ENCODE data around the gene GPATCH2. TPM values are rescaled to one million over a fixed set of nuclear protein-coding genes. Genes with fewer than 3 reads are reported as not detected.
A peak's percentile ranks its signal among the peaks of the same experiment; 100 is the strongest.
"Not testable (repeated sequence)": the region's sequence is repeated elsewhere in the genome, so short reads cannot be mapped to it uniquely, and the experiment has no call there.

Gene GPATCH2
- total and polyA plus RNA-seq, 4 donors, result 13.4 to 35.3 (median 18.4) TPM

DNA sequence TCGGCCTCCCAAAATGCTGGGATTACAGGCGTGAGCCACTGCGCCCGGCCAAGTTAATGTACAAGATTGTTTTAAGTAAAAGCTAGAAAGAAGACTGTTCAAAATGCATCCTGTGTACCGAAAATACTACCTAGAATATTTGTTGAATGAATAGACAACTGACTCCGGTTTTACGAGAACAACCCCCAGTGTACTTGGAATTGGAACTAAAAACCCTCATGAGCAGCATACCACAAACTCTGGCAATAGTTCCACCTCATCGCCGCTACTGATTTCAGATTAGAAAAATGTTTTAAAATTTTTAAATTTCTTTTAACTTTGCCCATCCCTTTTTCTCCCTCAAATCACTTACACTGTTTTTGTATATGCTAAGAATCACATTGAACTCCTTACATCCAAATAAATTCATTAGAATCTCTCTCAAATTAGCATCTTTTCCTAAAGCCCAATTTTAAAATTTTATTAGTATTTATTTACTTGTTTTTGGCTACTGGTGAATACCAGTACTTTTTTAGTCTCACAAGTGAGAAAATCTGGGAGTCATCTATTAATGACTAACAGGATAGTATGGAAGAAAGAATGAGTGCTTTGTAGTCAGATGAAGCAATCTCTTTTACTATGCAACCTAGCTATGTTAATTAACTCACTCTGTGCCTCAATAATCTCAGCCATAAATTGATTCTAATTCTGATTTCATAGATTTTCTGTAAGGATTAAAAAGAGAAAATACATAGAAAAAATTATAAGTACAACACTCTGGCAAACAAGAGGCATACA, 95.1 kb downstream of the GPATCH2 start:
- no peak for DNase-seq (ENCODE audit: low read depth in 4 of 6, low spot score in 6 of 6)
- Histone ChIP-seq H3K4me3 (ENCODE audit: low read depth, low read length) (no peak overlapping the region), H3K27ac (ENCODE audit: low read depth, low read length) (no peak overlapping the region), H3K36me3 (ENCODE audit: control insufficient read depth, insufficient read depth, low read length) (no peaks in the 10 kb centered on the region), H3K27me3 (ENCODE audit: control insufficient read depth, insufficient read depth, low read length) (no peaks in the 10 kb centered on the region), H3K9me3 (ENCODE audit: control insufficient read depth, insufficient read depth, low read length) (no peaks in the 10 kb centered on the region), H3K4me1 (ENCODE audit: control insufficient read depth, insufficient read depth, low read length) (no peaks in the 10 kb centered on the region)
- 100% methylated on average over 4 of the region's 9 CpGs for WGBS (ENCODE audit: insufficient coverage)

- WGBS (ENCODE audit: insufficient coverage), result no CpG with 5 or more reads among the region's 1 CpG
- no peak overlapping the region for H3K27ac ChIP-seq (ENCODE audit: low read depth, low read length)
- DNase-seq (ENCODE audit: low read depth in 4 of 6, low spot score in 6 of 6), result no peak
- no peaks in the 10 kb centered on the region for H3K9me3 ChIP-seq (ENCODE audit: control insufficient read depth, insufficient read depth, low read length)
- H3K4me1 ChIP-seq (ENCODE audit: control insufficient read depth, insufficient read depth, low read length), result no peaks in the 10 kb centered on the region
- no peak overlapping the region for H3K4me3 ChIP-seq (ENCODE audit: low read depth, low read length)
- H3K36me3 ChIP-seq (ENCODE audit: control insufficient read depth, insufficient read depth, low read length), result no peaks in the 10 kb centered on the region
- no peaks in the 10 kb centered on the region for H3K27me3 ChIP-seq (ENCODE audit: control insufficient read depth, insufficient read depth, low read length)
These were observed 96.3 kb downstream of the GPATCH2 start for GRCh38 chr1:217534566-217534965.

- Histone ChIP-seq H3K4me1 (ENCODE audit: control insufficient read depth, insufficient read depth, low read length) (no peaks in the 10 kb centered on the region), H3K27ac (ENCODE audit: low read depth, low read length) (no peak overlapping the region), H3K27me3 (ENCODE audit: control insufficient read depth, insufficient read depth, low read length) (no peaks in the 10 kb centered on the region), H3K36me3 (ENCODE audit: control insufficient read depth, insufficient read depth, low read length) (no peaks in the 10 kb centered on the region), H3K4me3 (ENCODE audit: low read depth, low read length) (no peak overlapping the region), H3K9me3 (ENCODE audit: control insufficient read depth, insufficient read depth, low read length) (no peaks in the 10 kb centered on the region)
- 60% methylated on average over 1 of the region's 3 CpGs for WGBS (ENCODE audit: insufficient coverage)
- no peak for DNase-seq (ENCODE audit: low read depth in 4 of 6, low spot score in 6 of 6)
These were observed 102.6 kb downstream of the GPATCH2 start for GRCh38 chr1:217528271-217528670.

- no peaks in the 10 kb centered on the region for H3K4me1 ChIP-seq (ENCODE audit: control insufficient read depth, insufficient read depth, low read length)
- no peak overlapping the region for H3K4me3 ChIP-seq (ENCODE audit: low read depth, low read length)
- no peak overlapping the region for H3K27ac ChIP-seq (ENCODE audit: low read depth, low read length)
- no peak for DNase-seq (ENCODE audit: low read depth in 4 of 6, low spot score in 6 of 6)
- 100% methylated on average over 1 of the region's 2 CpGs for WGBS (ENCODE audit: insufficient coverage)
- no peaks in the 10 kb centered on the region for H3K27me3 ChIP-seq (ENCODE audit: control insufficient read depth, insufficient read depth, low read length)
- no peaks in the 10 kb centered on the region for H3K9me3 ChIP-seq (ENCODE audit: control insufficient read depth, insufficient read depth, low read length)
- H3K36me3 ChIP-seq (ENCODE audit: control insufficient read depth, insufficient read depth, low read length), result no peaks in the 10 kb centered on the region
These were observed 103.7 kb downstream of the GPATCH2 start for GRCh38 chr1:217527151-217527550.

DNA sequence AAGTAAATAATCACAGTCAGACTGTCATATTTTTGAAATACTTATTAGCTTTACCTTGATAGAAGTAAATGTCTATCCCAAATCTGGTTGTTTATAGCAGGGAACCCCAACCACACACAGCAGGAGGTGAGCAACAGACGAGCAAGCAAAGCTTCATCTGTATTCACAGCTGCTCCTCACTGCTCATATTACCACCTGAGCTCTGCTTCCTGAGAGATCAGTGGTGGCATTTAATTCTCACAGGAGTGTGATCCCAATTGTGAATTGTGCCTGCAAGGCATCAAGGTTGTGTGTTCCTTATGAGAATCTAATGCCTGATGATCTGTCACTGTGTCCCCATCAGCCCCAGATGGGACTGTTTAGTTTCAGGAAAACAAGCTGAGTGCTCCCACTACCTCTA, 104.3 kb downstream of the GPATCH2 start:
- Histone ChIP-seq H3K4me3 (ENCODE audit: low read depth, low read length) (no peak overlapping the region), H3K4me1 (ENCODE audit: control insufficient read depth, insufficient read depth, low read length) (no peaks in the 10 kb centered on the region), H3K27me3 (ENCODE audit: control insufficient read depth, insufficient read depth, low read length) (no peaks in the 10 kb centered on the region), H3K27ac (ENCODE audit: low read depth, low read length) (no peak overlapping the region), H3K9me3 (ENCODE audit: control insufficient read depth, insufficient read depth, low read length) (no peaks in the 10 kb centered on the region), H3K36me3 (ENCODE audit: control insufficient read depth, insufficient read depth, low read length) (no peaks in the 10 kb centered on the region)
- DNase-seq (ENCODE audit: low read depth in 4 of 6, low spot score in 6 of 6), result no peak
- WGBS (ENCODE audit: insufficient coverage), result 80% methylated on average over 1 of the region's 1 CpG

GRCh38 chr1:217525773-217526490, 105.0 kb downstream of the GPATCH2 start:
- H3K9me3 ChIP-seq (ENCODE audit: control insufficient read depth, insufficient read depth, low read length), result no peaks in the 10 kb centered on the region
- no peaks in the 10 kb centered on the region for H3K36me3 ChIP-seq (ENCODE audit: control insufficient read depth, insufficient read depth, low read length)
- H3K27me3 ChIP-seq (ENCODE audit: control insufficient read depth, insufficient read depth, low read length), result no peaks in the 10 kb centered on the region
- H3K4me3 ChIP-seq (ENCODE audit: low read depth, low read length), result no peak overlapping the region
- H3K4me1 ChIP-seq (ENCODE audit: control insufficient read depth, insufficient read depth, low read length), result no peaks in the 10 kb centered on the region
- no peak for DNase-seq (ENCODE audit: low read depth in 4 of 6, low spot score in 6 of 6)
- WGBS (ENCODE audit: insufficient coverage), result no CpG with 5 or more reads among the region's 3 CpGs
- H3K27ac ChIP-seq (ENCODE audit: low read depth, low read length), result no peak overlapping the region

DNA sequence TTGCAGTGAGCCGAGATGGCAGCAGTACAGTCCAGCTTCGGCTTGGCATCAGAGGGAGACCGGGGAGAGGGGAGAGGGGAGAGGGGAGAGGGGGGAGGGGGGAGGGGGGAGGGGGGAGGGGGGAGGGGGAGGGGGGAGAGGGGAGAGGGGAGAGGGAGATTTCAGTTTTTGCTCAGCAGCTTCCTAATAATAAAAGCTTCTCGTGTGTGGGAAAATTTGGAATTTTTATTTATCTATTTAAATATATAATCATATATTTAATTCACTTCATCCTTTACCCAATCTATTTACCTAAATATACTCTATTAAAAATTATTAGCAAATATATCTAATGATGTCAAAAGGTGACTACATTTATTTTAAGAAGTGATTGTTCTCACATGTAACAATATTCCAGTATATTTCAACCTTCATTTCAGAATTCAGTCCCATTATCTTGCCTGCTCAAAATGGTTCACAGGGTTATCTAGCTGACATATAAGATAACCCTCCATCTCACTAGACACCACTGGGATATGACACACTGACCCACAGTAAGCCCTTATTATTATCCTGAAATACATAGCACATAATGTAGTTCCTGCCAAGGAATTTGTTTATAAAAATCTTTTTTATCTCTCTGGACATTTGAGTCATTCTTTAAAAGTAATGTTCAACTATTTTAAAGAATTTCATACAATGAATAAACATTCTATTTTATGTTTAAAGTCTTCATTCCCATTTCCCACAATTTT, 105.9 kb downstream of the GPATCH2 start:
- H3K9me3 ChIP-seq (ENCODE audit: control insufficient read depth, insufficient read depth, low read length), result no peaks in the 10 kb centered on the region
- no peaks in the 10 kb centered on the region for H3K4me1 ChIP-seq (ENCODE audit: control insufficient read depth, insufficient read depth, low read length)
- H3K27ac ChIP-seq (ENCODE audit: low read depth, low read length), result no peak overlapping the region
- H3K36me3 ChIP-seq (ENCODE audit: control insufficient read depth, insufficient read depth, low read length), result no peaks in the 10 kb centered on the region
- no CpG with 5 or more reads among the region's 4 CpGs for WGBS (ENCODE audit: insufficient coverage)
- no peak overlapping the region for H3K4me3 ChIP-seq (ENCODE audit: low read depth, low read length)
- no peak for DNase-seq (ENCODE audit: low read depth in 4 of 6, low spot score in 6 of 6)
- H3K27me3 ChIP-seq (ENCODE audit: control insufficient read depth, insufficient read depth, low read length), result no peaks in the 10 kb centered on the region

DNA sequence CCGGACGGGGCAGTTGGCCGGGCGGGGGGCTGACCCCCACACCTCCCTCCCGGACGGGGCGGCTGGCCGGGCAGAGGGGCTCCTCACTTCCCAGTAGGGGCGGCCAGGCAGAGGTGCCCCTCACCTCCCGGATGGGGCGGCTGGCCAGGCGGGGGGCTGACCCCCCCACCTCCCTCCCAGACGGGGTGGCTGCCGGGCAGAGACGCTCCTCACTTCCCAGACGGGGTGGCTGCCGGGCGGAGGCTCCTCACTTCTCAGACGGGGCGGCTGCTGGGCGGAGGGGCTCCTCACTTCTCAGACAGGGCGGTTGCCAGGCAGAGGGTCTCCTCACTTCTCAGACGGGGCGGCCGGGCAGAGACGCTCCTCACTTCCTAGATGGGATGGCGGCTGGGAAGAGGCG, 107.0 kb downstream of the GPATCH2 start:
- not testable (repeated sequence) for DNase-seq (ENCODE audit: low read depth in 4 of 6, low spot score in 6 of 6); H3K4me3 ChIP-seq (ENCODE audit: low read depth, low read length); H3K9me3 ChIP-seq (ENCODE audit: control insufficient read depth, insufficient read depth, low read length); H3K27me3 ChIP-seq (ENCODE audit: control insufficient read depth, insufficient read depth, low read length); H3K36me3 ChIP-seq (ENCODE audit: control insufficient read depth, insufficient read depth, low read length); H3K4me1 ChIP-seq (ENCODE audit: control insufficient read depth, insufficient read depth, low read length); H3K27ac ChIP-seq (ENCODE audit: low read depth, low read length)
- WGBS (ENCODE audit: insufficient coverage), result 94% methylated on average over 7 of the region's 28 CpGs

DNA sequence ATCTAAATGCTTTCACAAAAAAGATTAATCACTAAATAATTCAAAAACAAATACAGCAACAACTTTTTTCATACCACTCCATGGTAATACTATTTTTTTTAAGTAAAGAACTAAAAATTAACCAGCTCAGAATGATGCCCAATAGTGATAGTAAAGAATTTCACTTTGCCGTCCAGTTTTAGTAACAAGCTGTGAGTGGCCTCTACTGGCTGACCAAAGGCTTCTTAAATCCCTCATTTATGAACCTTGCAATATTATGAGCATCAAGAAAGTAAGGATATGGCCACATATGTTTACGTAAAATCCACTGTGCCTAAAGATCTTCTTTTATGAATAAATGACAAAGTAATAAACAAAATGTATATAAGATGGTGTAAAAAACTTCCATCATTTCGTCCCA, 108.6 kb downstream of the GPATCH2 start:
- H3K4me1 ChIP-seq (ENCODE audit: control insufficient read depth, insufficient read depth, low read length), result no peaks in the 10 kb centered on the region
- H3K27me3 ChIP-seq (ENCODE audit: control insufficient read depth, insufficient read depth, low read length), result no peaks in the 10 kb centered on the region
- H3K27ac ChIP-seq (ENCODE audit: low read depth, low read length), result no peak overlapping the region
- no peak overlapping the region for H3K4me3 ChIP-seq (ENCODE audit: low read depth, low read length)
- whole genome bisulfite sequencing (ENCODE audit: insufficient coverage), result no CpG with 5 or more reads among the region's 3 CpGs
- peak in 2 of 6 donors; percentile 4 to 66 for DNase-seq (ENCODE audit: low read depth in 4 of 6, low spot score in 6 of 6)
- H3K36me3 ChIP-seq (ENCODE audit: control insufficient read depth, insufficient read depth, low read length), result no peaks in the 10 kb centered on the region
- H3K9me3 ChIP-seq (ENCODE audit: control insufficient read depth, insufficient read depth, low read length), result no peaks in the 10 kb centered on the region
